GM19023 (cell line): Measurements from ENCODE around the gene DBF4B.
"Not testable (repeated sequence)": the region's sequence is repeated elsewhere in the genome, so short reads cannot be mapped to it uniquely, and the experiment has no call there.

Experiments used
- ATAC-seq: cut with Tn5 transposase; IDR thresholded peaks from one replicate; pipeline ENCODE4 v1.9.1; 2021; ENCODE audit warnings: mild to moderate bottlenecking, moderate library complexity; ENCODE audit not compliant: unreplicated experiment

Gene DBF4B

DNA sequence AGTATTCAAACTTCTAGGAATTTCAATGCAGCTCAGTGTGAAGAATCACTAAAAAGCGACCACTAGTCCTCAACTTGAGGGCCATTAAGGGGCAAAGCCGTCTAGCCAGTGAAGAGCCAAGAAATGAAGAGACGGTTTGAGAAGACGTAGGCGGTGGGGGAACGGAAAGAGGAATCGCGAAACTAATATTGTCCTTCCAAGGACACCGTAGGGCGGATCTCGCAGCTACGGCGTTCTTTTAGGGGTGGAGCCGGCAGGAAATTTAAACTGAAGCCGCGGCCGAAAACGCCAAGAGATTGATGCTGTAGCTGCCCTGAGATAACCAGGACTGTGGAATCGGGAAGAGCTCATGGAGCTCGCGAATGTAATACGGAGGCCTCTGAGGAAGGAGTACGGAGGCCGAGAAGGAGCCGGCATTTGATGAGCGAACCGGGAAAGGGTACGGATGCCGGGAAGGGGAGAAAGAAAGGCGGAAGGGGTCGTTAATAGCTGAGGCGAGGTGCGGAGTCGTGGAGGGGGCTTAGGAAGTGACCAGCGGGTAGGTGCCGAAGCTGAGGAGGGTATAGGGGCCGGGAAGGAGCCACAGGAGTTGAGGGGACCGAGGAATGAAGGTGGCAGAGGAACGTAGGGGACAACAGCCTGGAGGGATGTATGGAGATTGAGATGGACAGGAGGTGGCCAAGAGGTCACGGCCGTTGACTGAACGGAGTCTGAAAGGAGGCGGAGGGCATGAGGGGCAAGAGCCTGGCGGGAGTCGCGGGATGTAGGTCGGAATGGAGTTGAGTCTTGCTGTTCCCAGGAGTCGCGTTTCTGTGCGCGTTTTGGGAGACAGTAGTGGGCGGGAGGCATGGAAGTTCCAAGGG, at the start of gene DBF4B:
Gene DBF4B, plus strand, starts transcription at position 265 of the 863 bp plus-strand sequence. Its CDS starts 156 bp downstream, at position 421.
- ATAC-seq = no peak

DNA sequence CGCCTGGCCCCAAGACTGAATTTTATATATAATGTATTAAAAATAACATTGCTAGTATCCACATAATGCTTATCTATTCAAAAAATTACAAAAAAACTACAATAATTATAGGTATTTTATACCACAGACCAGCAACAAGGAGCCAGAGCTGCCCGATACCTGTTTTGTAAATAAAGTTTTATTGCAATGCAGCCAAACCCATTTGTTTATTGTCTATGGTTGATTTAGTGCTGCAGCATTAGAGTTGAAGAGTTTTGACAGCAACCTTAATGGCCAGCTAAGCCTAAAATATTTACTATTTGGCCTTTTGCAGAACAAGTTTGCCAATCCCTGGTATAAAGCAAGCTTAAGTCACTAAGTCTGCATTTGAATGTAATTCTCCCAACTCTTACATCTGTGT, 46.6 kb upstream of the DBF4B start:
- no peak for ATAC-seq

GRCh38 chr17:44663095-44663494, 45.4 kb upstream of the DBF4B start:
- ATAC-seq = no peak

- no peak for ATAC-seq
These were observed 43.6 kb upstream of the DBF4B start for GRCh38 chr17:44664867-44665266.

DNA sequence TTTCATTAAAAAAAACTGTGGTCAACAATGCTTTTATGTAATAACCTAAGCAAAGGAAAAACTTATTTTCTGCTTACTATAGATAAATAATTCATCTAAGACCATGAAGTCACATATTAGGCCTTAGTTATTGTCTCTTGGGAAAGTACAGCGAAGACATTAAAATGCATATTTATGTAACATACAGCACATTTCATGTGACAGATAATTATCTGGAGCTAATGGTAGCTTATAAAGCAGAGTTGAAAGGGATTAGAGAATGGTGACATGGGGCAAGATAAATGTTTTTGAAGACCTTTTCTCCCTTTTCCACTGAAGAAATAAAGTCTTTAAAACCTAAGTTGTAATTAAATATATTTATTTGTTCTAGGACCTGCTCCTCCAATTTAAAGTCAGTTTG, 42.5 kb upstream of the DBF4B start:
- ATAC-seq = no peak

- ATAC-seq = no peak
These were observed 35.9 kb upstream of the DBF4B start for GRCh38 chr17:44672479-44673093.

GRCh38 chr17:44673893-44674292, 34.6 kb upstream of the DBF4B start:
- ATAC-seq = no peak

DNA sequence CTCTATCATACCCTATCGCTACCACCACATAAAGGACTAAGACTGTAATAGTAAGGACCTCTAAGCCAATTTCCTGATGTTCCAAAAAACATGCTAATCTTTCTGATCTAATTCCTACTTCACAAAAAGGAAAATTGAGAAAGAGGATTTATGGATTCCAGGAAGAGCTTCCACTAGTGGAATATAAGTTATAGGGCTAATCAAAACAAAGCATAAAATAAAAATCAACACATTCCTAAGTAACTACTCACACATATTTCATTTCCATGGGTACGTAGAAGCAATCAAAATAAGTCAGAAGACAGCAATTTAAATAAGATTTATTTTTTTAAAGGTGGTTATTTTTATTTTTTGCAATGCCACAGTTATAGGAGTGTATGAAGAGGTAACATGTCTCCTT, 31.3 kb upstream of the DBF4B start:
- ATAC-seq = no peak

GRCh38 chr17:44683303-44683702, 25.2 kb upstream of the DBF4B start:
- not testable (repeated sequence) for ATAC-seq

GRCh38 chr17:44687756-44688155, 20.7 kb upstream of the DBF4B start:
- no peak for ATAC-seq

GRCh38 chr17:44688200-44688599, 20.3 kb upstream of the DBF4B start:
- no peak for ATAC-seq

DNA sequence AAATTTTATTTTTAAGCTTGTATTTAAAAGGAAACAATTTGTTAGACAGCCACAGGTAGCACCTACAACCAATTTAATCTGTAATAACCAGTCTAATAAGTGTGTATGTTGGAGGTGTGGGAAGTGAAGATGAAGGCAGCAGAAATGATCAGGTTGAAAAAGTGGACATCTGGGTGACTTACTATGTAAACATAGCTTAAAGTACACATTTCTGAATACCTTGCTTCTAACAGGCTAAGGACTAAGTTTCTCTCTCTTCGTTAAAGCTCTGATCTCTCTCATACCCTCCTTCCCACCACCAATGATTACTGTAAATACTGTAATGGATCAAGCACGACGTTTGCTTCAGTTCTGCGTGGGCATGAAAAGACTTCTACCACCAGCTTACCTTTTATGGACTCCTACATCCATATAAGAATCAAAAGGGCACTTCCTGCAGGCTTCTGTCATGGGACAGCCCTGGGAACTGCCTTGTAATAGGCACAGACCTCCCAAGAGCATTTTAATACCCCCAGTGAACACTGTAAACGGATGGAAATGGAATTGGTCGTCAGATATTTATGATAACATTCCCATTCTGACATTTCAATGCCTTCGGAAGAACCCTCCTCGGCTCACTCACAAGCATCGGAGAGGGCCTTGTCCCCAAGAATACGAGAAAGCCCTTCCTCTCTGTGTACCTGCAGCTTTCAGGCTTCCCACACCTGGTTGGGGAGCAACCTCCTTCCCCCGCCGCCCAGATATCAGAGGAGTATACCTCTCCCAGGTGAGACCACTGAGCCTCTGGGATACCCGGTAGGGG, 19.6 kb upstream of the DBF4B start:
- peak; percentile 21 for ATAC-seq

DNA sequence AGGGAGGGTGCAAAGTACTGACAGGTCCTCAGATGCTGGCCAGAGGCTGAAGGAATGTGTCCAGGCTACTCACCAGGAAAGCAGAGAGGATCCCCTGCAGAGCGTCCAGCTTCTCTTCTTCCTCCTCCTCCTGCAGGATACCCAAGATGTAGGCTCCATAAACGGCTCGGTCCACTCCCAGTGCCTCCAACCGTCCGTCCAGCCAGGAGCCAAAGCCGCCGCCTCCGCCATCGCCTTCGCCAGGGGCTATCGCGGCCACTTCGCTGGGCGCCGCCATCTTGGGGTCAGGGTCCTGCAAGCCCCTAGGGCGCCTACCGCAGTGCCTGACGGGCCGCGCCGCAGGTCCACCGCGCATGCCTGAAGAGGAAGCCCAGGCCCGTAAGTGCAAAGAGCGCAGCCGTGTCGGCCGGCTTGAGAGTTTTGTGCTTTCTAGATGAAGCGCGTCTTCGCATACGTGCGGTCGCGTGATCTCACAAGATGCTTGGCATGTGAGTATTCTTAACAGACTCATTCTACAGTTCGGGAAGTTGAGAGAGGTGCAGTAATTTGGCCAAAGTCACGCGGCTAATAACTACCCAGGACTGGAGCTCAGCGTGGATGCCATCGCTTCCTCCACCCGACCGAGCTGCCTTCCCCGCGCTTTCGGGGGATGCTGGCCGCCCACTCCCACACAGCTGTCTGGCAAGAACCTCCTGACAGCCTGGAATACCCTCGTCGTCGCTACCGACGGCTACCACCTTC, 18.8 kb upstream of the DBF4B start, which contains the start of gene CCDC43:
Gene CCDC43, minus strand, starts transcription at position 300 of the 741 bp plus-strand sequence. Its CDS starts 23 bp downstream, at position 277.
- peak; percentile 91 for ATAC-seq

- not testable (repeated sequence) for ATAC-seq
These were observed 17.6 kb upstream of the DBF4B start for GRCh38 chr17:44690746-44691306.

GRCh38 chr17:44693609-44694008, 14.9 kb upstream of the DBF4B start:
- no peak for ATAC-seq

DNA sequence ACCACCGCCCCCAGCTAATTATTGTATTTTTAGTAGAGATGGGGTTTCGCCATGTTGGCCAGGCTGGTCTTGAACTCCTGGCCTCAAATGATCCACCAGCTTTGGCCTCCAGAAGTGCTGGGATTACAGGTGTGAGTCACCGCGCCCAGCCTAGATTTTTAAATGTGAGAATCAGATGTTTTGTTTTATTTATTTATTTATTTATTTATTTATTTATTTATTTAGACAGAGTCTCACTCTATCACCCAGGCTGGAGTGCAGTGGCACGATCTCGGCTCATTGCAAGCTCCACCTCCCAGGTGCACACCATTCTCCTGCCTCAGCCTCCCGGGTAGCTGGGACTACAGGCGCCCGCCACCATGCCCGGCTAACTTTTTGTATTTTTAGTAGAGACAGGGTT, 8.2 kb upstream of the DBF4B start:
- ATAC-seq = not testable (repeated sequence)

- ATAC-seq = no peak
These were observed 587 bp upstream of the DBF4B start for GRCh38 chr17:44707755-44708400.

GRCh38 chr17:44719444-44719843, 11.0 kb downstream of the DBF4B start:
- no peak for ATAC-seq

DNA sequence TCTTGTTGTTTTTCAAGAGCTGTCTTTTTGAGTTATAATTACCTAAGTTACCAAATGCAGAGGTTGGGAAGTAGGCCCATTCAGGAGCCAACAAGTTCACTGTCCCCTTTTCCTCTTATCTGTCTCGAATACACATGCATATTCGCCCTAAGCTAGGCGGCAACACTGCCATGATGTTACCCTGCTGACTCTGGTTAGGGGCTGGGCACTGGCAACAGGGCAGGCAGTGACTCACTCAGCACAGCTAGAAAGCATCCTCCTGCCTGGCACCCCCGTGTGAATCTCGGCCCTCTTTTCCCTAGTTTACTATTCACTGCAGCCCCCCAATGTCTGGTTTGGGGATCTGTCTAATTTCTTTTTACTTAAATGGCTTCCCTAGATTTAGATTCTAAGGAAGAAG, 13.8 kb downstream of the DBF4B start:
- ATAC-seq = no peak

- ATAC-seq = not testable (repeated sequence)
These were observed 17.7 kb downstream of the DBF4B start for GRCh38 chr17:44726121-44726520.
